Smooth muscle cell (in vitro differentiated cells): Measurements from ENCODE around the gene NDUFB2. TPM values are rescaled to one million over a fixed set of nuclear protein-coding genes. Genes with fewer than 3 reads are reported as not detected.
"Not testable (repeated sequence)": the region's sequence is repeated elsewhere in the genome, so short reads cannot be mapped to it uniquely, and the experiment has no call there.

Experiments used
- DNase-seq: peaks from one replicate; lab custom pipeline; 2025; ENCODE audit not compliant: unreplicated experiment; lab: John Stamatoyannopoulos, UW
- H2AFZ ChIP-seq: fragments of 200-600 bp; sonication (generic); 2 replicates; pipeline ENCODE4 v1.6.0; 2016; ENCODE audit warnings: antibody characterized with exemption, low read depth, mild to moderate bottlenecking
- H3F3A ChIP-seq: fragments of 200-600 bp; sonication (generic); 2 replicates; pipeline ENCODE4 v1.6.0; 2017; ENCODE audit warnings: antibody characterized with exemption, low read depth
- H3K27ac ChIP-seq: fragments of 200-600 bp; sonication (generic); 2 replicates; pipeline ENCODE4 v1.5.1; 2016; ENCODE audit warnings: low read depth, mild to moderate bottlenecking
- H3K27me3 ChIP-seq: fragments of 200-600 bp; sonication (generic); 2 replicates; pipeline ENCODE4 v1.6.1; 2016; ENCODE audit warnings: low read depth, mild to moderate bottlenecking
- H3K36me3 ChIP-seq: fragments of 200-600 bp; sonication (generic); 2 replicates; pipeline ENCODE4 v1.5.1; 2016; ENCODE audit warnings: low read depth
- H3K4me1 ChIP-seq: fragments of 200-600 bp; sonication (generic); 2 replicates; pipeline ENCODE4 v1.5.1; 2016; ENCODE audit warnings: low read depth
- H3K4me2 ChIP-seq: fragments of 200-600 bp; sonication (generic); 2 replicates; pipeline ENCODE4 v1.6.0; 2016; ENCODE audit warnings: mild to moderate bottlenecking
- H3K4me3 ChIP-seq: fragments of 200-600 bp; sonication (generic); 2 replicates; pipeline ENCODE4 v1.5.1; 2016; ENCODE audit warnings: mild to moderate bottlenecking
- H3K79me2 ChIP-seq: fragments of 200-600 bp; sonication (generic); 2 replicates; pipeline ENCODE4 v1.6.0; 2016; ENCODE audit warnings: low read depth, mild to moderate bottlenecking
- H3K9ac ChIP-seq: fragments of 200-600 bp; sonication (generic); 2 replicates; pipeline ENCODE4 v1.6.0; 2016; ENCODE audit warnings: low read depth
- H3K9me3 ChIP-seq: fragments of 200-600 bp; sonication (generic); replicated peaks from 2 replicates; pipeline ENCODE4 v1.5.1; 2016; ENCODE audit warnings: low read depth
- H4K20me1 ChIP-seq: fragments of 200-600 bp; sonication (generic); 2 replicates; pipeline ENCODE4 v1.6.0; 2016; ENCODE audit warnings: low read depth
- CTCF ChIP-seq: fragments of 200-600 bp; sonication (generic); IDR thresholded peaks from 2 replicates; pipeline ENCODE4 v1.5.1; 2017; ENCODE audit warnings: borderline replicate concordance, mild to moderate bottlenecking, antibody characterized with exemption; ENCODE audit not compliant: insufficient read depth, poor library complexity, severe bottlenecking
- WGBS: methylation state at CpG from one replicate; pipeline ENCODE4 v1.1.7; 2016; ENCODE audit warnings: low lambda C conversion rate; 5-methylcytosine and 5-hydroxymethylcytosine counted together
- polyA plus RNA-seq: library from polyadenylated mRNA; unstranded; fragments of >200 nt; fragmentation: Nextera tagmentation; extraction: Ambion mirVana; gene quantifications from 2 replicates; pipeline ENCODE4 v1.2.1, GENCODE V29; 2016
- total RNA-seq: library from RNA; depleted of rRNA; stranded (reverse); fragments of >200 nt; gene quantifications from 2 replicates; pipeline ENCODE4 v1.2.3, GENCODE V29; 2014

The NDUFB2 gene
- total and polyA plus RNA-seq, 2 experiments from 2014 or later, result 376 to 380 TPM

GRCh38 chr7:140676306-140676705 is 20.2 kb upstream of the NDUFB2 start:
- Histone ChIP-seq H3K9me3 (no peaks in the 10 kb centered on the region), H4K20me1 (no peaks in the 10 kb centered on the region), H3K4me3 (no peak overlapping the region), H3K27me3 (no peaks in the 10 kb centered on the region), H3K27ac (no peak overlapping the region), H3K4me2 (no peak overlapping the region), H3F3A (peaks cover 3% of the 10 kb centered on the region), H3K9ac (no peak overlapping the region), H3K4me1 (no peaks in the 10 kb centered on the region), H3K79me2 (no peaks in the 10 kb centered on the region), H2AFZ (no peak overlapping the region), H3K36me3 (no peaks in the 10 kb centered on the region)
- 94% methylated on average over 3 of the region's 3 CpGs for WGBS
- no peak for TF ChIP-seq CTCF
- DNase-seq, result no peak

DNA sequence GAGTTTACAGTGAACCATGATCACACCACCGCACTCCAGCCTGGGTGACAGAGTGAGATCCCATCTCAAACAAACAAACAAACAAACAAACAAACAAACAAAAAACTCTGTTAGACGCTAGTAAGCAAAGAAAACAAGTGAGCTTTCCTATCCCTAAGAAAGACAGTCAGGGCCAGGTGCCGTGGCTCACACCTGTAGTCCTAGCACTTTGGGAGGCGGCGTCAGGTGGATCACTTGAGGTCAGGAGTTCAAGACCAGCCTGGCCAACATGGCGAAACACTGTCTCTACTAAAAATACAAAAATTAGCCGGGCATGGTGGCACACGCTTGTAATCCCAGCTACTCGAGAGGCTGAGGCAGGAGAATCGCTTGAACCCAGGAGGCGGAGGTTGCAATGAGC is 19.6 kb upstream of the NDUFB2 start:
- DNase-seq, H4K20me1 ChIP-seq, H3K4me2 ChIP-seq, H3K9ac ChIP-seq, H3K27ac ChIP-seq, H3K79me2 ChIP-seq, H3K4me3 ChIP-seq, H3F3A ChIP-seq, H3K27me3 ChIP-seq, H2AFZ ChIP-seq, H3K9me3 ChIP-seq, H3K36me3 ChIP-seq, H3K4me1 ChIP-seq: not testable (repeated sequence)
- 96% methylated on average over 11 of the region's 11 CpGs for WGBS

DNA sequence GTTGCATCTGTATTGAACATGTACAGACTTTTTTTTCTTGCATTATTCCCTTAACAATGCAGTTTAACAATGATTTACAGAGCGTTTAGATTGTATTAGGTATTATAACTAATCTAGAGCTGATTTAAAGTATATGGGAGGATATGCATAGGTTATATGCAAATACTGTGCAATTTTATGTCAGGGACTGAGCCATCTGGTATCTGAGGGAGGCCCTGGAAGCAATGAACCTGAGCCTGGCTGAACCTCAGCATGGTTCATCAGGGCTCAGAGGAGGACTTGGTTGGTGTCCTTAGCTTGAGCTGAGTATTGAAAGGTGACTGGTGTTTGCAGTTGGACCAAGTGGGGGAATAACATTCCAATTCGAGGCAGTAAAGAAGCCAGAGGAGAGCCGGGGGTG is 19.0 kb upstream of the NDUFB2 start:
- no peaks in the 10 kb centered on the region for H3K9me3 ChIP-seq
- WGBS, result 100% methylated on average over 3 of the region's 3 CpGs
- TF ChIP-seq CTCF, result no peak
- no peak overlapping the region for H3K4me2 ChIP-seq
- H3K27ac ChIP-seq, result no peak overlapping the region
- no peaks in the 10 kb centered on the region for H3K79me2 ChIP-seq
- H4K20me1 ChIP-seq, result no peaks in the 10 kb centered on the region
- H3F3A ChIP-seq, result peaks cover 3% of the 10 kb centered on the region
- no peaks in the 10 kb centered on the region for H3K36me3 ChIP-seq
- H3K9ac ChIP-seq, result no peak overlapping the region
- DNase-seq, result no peak
- no peak overlapping the region for H3K4me3 ChIP-seq
- no peaks in the 10 kb centered on the region for H3K27me3 ChIP-seq
- H2AFZ ChIP-seq, result no peak overlapping the region
- no peaks in the 10 kb centered on the region for H3K4me1 ChIP-seq

GRCh38 chr7:140678081-140678815 is 18.3 kb upstream of the NDUFB2 start:
- Histone ChIP-seq H3K79me2 (no peaks in the 10 kb centered on the region), H3K27ac (no peak overlapping the region), H3F3A (peaks cover 3% of the 10 kb centered on the region), H3K36me3 (no peaks in the 10 kb centered on the region), H3K4me3 (no peak overlapping the region), H3K4me1 (no peaks in the 10 kb centered on the region), H4K20me1 (no peaks in the 10 kb centered on the region), H3K4me2 (no peak overlapping the region), H3K9me3 (no peaks in the 10 kb centered on the region), H2AFZ (no peak overlapping the region), H3K27me3 (no peaks in the 10 kb centered on the region), H3K9ac (no peak overlapping the region)
- no peak for TF ChIP-seq CTCF
- 96% methylated on average over 20 of the region's 20 CpGs for WGBS
- no peak for DNase-seq
